Stimulated activated CD8-positive, alpha-beta memory T cell treated with anti-CD3 and anti-CD28 coated beads, Interleukin-12 subunit alpha, Interleukin-12 subunit beta, amount 100 ng/mL, for 24 hours (primary cell): ENCODE data around the gene DMD.
"Not testable (repeated sequence)": the region's sequence is repeated elsewhere in the genome, so short reads cannot be mapped to it uniquely, and the experiment has no call there.

Experiments used
- DNase-seq: peaks from one replicate; pipeline ENCODE4 v3.0.0-alpha.2; 2020; ENCODE audit errors: extremely low read depth

Gene DMD

DNA sequence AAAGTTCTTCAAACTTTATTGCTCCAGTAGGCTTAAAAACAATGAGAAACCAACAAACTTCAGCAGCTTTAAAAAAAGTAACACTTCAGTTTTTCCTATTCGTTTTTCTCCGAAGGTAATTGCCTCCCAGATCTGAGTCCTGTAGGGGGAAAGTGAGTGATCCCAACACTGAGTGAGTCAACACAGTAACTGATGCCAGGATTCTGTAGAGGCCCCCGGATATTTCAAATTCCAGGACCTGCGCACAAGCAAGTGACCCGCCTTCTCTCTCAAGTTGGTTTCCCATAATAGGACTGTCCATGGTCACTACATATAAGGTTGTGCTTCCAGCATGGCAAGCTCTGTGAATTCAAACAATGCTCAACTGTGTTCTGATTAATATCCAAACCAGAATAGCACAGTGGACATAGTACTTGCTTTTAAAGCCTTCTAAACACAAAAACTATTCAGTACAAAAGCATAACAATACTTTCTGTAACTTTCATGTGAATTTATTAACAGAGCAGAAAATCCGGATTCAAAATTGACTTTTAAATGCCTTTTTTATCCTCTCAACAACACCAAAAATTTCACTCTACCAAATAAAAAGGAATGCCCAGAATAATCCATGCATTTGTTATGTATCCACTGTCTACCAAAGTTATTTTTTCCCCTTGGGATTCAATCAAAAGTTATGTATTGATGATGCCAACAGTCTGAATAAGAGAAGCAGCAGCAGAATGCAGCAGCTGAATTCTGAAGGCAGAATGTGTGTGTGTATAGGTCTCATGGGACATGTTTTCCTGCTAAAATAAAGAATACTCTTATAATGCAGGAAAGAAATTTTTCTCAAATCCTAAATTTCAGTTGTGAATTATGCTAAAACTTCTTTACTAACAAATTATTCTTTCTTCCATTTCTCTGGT is at the start of gene DMD:
Gene DMD, minus strand, starts transcription at position 194 of the 905 bp plus-strand sequence. CDS start 237 bp downstream, outside the sequence.
- no peak for DNase-seq

DNA sequence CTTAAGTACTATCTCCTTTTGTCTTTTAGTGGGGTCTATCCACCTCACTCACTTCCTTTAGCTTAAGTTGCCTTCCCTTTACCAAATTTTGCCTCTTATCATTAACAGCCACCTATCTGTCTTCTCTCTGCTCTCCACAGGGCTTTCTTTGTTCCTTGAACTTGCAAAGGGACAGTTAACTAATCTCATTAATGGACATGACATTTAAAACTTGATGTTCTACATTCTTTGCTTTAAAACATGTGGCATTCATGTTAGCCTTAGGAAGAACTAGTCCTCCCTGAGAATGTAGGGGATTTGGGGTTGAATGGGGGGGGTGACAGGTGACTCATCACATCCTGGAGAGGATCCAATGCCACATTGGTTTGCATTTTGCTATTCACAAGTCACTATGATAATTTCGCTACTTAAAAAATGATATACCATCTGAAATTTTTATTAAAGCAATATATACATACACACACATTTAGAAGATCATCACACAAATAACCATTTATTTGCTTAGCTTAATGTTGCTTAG is 41.0 kb upstream of the DMD start:
- DNase-seq = no peak

DNA sequence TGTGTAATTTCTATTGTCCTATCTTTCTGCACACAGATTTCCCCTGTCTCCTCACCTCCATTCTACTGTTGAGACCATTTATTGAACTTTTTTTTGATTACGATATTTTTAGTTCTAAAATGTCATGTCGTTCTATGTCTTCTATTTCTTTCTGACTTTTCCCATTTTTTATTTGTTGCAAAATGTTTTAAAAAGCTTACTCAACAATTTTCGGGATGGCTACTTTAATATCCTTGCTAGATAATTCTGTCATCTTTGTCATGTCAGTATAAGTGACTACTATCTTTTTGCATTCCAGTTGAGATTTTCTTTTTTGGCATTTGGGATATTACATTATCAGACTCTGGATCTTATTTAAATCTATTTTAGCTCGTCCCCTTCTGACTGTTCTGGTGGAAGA is 7.5 kb upstream of the DMD start:
- no peak for DNase-seq

DNA sequence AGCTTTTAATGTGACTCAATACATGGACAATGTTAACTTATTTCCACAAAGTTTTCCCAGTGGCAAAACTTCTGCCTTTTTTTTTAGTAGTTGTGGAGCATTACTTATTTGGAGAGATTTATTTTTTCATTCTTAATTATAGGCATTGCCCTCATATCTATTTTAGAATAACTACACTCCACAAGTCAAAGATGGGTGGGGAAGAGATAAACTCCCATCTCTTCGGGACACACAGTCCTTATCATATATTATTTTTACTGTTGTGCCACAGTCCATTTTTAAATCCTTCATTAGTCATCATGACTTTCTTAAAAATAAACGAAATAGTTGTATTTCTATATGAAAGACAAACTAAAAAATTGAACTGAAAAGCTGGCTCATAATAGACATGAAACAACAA is 1.2 kb downstream of the DMD start:
- DNase-seq = no peak

DNA sequence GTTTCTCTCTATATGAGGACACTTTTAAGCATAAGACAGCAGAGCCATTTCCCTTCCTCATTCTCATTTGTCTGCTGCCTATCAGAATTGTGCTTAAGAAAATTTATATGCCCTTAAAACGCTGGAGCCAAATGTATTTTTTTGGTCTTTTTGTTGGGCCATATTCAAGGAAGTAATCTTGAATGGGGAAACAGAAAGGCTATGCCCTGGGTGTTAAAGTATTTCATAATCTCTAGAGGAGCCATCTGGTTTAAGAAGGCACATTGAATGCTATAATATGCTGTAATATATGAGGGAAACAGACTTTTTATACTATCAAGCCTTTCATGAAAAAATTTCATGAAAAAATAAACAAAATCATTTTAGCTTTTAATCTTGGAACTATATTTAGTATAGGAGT is 4.3 kb downstream of the DMD start:
- no peak for DNase-seq

DNA sequence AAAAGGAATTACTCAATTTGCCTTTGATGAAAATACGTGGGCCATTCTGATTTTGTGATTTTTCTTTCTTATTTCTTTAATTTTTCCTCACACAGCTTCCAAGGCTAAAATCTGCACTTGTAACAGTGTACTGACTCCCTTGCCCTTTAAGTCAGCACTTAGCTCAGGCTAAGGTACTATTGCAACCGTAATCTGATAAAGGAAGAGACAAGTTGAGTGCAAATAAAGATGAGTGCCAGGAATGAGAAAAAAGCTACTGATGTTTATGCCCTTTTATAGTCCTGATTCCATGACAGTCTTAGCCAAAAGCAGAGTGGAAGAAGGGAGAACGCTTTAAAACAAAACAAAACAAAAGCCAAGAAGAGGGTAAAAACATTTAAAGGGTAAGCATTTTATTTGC is 6.0 kb downstream of the DMD start:
- no peak for DNase-seq

DNA sequence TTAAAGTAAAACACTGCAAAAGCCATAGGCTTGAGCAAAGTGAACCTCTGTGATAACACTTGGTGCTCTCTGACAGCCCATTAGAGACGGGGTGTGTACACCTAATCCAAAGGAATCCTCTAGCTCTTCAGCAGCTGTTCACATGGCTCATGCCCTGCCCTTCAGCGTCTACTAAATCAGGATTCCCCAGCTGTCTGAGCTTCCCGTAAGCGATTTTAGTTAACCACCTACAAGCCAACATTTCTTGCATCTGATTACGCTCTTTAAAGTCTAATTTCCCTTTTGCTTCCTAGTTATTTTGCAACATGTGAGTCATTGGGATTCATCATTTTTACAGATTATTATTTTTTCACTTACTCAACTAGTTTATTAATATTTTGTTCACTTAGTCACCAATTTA is 6.5 kb downstream of the DMD start:
- DNase-seq = no peak

DNA sequence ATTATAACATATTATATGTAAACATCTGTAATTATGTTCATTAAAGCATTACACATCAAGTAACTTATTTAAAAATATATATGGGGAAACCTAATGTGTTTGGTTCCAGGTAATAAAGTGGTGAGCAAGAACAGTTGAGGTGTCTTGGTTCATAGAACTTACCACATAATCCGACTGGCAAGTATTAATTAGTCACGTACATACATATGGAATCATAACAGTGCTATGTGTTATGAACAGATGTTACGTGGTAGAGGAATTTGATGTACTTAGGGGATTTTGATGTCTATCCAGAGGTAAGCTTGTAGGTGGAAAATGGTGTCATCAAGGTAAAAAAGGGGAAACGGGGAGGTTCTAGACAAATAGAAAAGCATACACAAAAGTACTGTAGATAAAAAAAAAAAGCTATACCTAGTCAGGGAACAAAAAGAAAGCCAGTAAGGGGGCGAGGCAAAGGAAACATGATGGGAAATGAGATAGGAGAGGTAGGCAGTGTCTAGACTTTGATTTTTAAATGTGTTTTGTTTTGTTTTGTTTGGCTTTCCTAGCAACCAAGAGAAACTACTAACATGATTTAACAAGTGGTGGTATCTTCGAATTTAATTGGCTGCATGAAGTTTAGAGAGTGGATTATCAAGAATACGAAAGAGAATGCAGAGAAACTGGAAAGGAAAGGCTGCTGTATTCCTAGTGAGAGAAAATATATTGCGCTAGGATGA is 12.6 kb downstream of the DMD start:
- DNase-seq = no peak

DNA sequence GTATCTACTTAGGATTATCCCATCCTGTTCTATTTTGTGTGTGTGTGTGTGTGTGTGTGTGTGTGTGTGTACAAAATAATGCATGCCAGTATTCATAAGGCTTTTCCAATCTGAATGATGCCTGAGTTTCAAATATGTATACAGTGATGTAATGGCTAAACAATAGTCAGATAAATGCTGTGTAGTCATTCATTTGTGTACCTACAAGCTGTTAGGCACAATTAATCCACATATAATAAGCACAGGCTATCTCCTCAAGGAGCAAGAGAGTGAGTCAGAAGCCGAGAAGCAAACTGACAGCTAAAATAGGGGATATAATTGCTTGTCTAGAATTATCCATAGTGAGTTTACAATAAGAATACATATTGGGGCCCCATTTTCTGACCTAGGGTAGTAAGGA is 15.7 kb downstream of the DMD start:
- no peak for DNase-seq

DNA sequence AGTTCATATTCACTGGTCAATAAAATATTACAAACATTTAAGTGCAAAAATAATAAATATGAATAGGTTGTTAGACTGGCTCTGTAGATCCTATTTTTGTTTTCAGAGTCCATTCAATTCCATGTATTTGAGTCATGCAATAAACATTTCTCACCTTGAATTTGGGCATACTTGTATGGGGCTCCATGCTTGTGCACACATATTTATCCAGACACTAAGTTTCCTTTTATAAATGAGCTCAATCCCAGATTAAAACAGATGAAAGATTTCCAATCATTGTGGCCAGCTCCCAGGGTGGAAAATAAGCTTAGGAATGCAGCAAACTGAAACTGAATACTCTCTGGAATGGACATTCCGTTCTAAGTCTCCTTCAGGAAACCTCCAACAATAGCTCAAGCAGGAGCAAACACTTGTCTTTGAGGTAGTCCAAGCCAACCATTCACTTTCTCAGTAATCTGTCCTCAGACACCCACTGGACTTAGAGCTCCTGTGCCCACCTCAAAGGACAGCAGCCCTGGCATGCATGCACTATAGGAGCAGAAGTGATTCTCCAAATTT is 16.4 kb downstream of the DMD start:
- no peak for DNase-seq

DNA sequence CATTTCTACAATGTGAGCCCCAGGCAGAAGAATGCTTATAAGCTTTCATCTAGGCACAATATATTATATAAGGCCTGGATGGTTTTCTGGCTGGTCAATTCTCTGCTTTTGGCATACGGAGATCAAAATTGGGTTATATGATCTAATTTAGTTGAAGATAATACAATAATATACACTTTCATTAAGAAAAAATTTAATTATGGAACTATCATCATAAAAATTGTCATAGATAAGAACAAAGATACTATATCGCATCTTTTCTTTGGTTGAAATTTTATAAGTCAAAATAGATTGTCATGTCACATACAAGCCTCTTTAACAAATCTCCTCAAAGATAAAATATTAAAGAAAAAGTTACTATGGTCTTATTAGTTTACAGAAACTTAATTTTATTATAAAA is 17.1 kb downstream of the DMD start:
- no peak for DNase-seq

DNA sequence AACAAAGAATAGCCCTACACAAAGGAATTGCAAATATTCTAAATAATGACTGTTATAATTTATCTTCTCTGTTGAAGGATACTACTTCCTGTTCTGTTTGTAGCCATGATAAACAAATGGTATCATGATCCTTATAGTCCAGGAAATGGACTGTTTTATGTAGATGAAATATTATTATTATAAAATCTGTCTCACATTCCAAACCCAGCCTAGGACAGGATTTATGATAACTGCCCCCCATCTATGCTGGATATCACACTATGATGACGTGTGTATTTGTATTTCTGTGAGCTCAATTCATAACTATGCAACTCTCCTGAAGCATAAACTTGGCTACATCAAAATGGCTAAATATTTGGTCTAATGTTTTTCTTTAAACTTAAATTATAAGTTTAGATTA is 21.3 kb downstream of the DMD start:
- no peak for DNase-seq

DNA sequence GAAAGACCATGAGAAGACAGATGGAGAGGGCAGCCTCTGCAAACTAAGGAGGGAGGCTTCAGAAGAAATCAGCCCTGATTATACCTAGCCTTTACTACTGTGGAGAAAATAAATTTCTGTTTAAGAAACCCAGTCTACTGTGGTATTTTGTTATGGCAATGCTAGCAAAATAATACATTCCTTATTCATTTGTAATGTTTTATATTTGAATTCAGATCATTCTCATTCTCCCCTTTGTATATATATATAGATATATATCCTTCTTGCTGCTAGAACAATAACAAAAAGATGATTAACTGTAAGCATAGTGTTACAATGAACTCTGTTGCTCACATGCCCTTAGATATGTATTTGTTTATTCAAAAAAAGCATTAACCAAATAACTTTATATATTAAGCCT is 22.5 kb downstream of the DMD start:
- no peak for DNase-seq

DNA sequence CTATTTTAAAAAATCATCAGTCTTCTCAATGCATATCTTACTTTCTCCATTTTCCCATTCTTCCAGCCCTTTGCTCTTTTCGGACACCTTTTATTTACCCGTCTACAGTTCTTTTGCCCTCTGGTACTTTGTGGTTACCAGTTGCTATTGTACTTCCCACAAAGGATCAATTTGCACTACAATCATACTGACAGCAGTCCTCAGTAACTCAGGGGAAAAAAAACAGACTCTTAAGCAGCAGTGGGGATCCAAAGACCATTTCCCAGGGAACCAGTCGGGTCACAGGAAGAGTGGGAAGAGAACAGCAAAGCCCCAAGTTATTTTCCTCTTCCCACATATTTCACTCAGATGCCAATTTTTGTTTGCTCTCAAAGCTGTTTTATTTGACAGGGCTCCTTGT is 23.1 kb downstream of the DMD start:
- DNase-seq = no peak

DNA sequence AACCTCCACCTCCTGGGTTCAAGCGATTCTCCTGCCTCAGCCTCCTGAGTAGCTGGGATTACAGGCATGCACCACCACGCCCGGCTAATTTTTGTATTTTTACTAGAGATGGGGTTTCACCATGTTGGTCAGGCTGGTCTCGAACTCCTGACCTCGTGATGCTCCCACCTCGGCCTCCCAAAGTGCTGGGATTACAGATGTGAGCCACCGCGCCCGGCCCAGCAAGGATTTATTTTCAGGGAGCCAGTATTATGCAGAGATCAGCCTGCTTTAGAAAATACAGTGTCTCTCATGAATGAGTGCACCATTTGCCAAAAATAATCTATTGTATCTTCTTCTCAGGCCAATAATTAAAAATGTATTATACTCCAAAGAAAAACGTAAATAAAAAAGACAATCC is 26.5 kb downstream of the DMD start:
- DNase-seq = not testable (repeated sequence)

DNA sequence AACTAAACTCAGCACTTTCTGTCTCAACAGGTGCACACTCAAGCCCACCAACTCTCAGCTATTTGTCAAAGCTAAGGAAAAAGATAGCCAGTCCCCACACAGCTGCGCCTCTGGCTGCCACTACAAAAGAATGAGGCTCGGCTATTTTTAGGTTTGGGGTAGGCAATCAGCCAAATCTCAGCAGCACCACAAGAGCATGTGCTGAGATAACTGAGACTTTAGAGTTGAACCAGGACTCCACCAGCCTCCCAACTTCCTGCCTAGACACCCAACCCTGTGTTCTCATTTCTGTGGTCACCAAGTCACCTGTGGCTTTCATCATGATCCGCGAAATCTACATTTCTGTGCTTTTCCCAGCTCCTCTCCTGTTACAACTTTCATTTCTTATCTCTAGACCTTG is 28.0 kb downstream of the DMD start:
- no peak for DNase-seq

DNA sequence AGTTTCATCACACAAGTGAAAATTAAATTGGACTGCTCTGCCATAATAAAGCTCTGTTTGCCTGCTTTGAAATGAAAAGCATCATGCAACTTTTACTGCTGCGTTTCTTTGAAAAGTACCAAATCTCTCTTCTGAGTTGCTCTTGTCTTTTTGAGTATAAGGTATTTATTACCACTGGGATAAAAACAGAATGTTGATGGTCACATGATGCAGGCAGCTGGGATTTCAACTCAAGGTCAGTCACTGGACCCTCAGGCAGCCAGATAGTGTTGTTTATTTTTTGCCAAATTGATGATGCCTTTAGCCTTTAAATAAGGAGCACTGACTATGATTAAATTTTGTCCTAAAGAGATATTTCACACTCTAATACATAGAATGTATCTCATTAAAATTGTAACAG is 32.7 kb downstream of the DMD start:
- no peak for DNase-seq

DNA sequence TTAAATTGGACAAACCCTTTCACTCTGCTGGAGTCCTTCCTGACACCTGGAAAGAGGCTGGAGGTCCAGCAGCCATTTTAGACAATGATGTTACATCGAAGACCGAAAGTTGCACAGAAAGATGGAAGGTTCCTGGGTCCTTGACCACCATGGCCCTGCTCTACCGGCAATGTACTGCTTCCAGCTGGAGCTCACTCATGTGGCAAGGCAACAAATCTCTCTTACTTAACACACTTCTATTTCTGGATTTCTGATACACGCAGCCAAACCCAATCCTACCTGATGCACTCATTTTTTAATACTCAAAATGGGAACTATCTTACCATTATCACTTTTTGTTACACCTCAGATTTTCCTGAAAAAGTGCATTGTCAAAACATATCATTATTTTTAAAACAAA is 33.1 kb downstream of the DMD start:
- no peak for DNase-seq

DNA sequence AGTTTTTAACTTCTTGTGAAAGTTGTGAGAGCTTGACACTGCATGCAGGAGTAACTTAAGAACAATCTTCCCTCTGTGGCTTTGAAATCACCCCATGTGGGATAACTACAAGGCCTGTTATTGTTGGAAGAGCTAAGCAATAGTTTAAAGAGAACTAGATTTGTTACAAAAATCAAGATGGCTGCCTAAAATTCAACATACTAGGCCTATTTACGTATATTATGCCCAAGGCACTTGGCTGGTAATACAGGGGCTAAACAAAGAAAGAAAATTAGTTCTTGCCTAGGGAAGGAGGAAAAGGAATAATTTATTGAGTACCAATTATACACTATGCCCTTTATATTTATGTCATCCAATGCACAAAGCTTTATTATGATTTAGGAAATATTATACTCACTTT is 36.1 kb downstream of the DMD start:
- no peak for DNase-seq

DNA sequence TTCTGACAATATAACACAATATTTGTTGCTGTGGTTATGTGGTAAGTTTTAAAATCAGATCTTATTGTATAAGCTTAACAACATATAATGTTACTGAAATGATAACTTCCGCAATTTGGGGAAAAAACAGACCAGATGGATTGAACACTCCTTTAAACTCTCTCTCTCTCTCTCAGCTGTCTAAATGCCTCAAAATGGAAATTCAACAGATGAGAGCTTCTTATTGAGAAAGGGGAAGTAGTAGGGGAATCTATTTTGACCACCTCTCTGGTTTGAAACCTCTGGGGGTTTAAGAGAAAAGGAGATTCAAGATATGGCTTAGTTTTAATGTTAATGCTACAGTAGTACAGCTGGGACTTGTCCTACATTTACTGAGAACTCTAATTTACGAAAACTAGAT is 40.3 kb downstream of the DMD start:
- no peak for DNase-seq

DNA sequence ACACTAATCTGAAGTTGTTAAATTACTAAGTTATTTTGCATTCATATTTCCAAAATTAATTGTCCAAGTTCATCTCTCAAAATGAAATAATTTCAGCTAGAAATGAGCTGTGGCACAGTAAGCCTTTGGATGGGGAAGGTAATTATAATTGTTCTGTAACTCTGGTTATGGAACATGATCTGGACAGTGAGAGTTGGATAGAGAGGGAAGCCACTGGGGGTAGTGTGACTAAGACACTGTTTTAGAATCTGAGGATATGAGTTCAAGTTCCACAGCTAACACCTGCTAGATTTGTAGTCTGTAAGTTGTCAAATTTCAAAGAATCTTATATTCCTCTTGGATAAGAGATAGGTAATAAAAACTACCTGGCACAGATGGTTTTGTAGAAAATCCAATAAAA is 49.5 kb downstream of the DMD start:
- no peak for DNase-seq

DNA sequence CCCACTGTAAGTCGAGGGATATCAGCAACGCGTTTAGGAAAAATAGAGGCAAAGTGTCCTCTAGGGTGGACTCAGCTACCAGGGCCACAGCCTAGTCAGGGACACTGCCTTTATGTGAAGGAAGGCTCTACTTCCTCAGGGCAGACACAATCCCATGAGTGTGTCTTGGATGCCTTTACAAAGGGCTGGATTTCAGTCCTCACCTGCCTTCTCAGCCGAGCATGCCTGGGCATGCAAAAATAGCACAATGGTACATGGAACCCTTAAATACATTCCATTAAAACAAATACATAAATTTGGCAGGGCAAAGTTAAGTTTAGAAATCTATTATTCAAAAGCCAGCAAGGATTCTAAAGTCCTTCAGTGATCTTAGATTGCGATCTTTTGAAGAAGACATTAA is 51.1 kb downstream of the DMD start:
- DNase-seq = no peak
